Measurements from ENCODE around the gene TXNRD2. TPM values are rescaled to one million over a fixed set of nuclear protein-coding genes. Genes with fewer than 3 reads are reported as not detected.

The TXNRD2 gene
- total RNA-seq, 1 experiment from 2014 or later: 7.0 TPM

DNA sequence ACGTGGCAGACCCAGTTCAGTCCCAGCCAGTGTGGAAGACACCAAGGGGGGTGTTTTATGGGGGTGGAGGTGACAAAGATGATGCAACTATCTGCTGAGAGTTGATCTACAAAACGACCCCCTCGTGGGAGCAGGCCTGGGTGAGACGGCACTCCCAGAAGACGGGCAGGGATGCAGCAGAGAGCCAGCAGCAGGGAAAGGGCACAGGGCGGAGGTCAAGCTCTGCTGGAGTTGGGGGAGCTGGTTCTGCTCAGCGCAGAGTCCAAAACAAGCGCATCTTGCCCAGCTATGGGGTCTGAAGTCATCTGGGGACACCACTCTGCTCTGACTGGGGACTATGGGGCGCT, 90.9 kb downstream of the TXNRD2 start:
- DNase-seq: no peak
- H2AFZ ChIP-seq (ENCODE audit: low read length): no peak overlapping the region
- no peak overlapping the region for H3K4me2 ChIP-seq (ENCODE audit: low read depth, low read length, poor library complexity, severe bottlenecking)
- H3K9me2 ChIP-seq (replicated peaks; ENCODE audit: insufficient read depth, low read length): no peaks in the 10 kb centered on the region
- no peaks in the 10 kb centered on the region; the same call in 1 of the 2 replicates for H3K36me3 ChIP-seq (ENCODE audit: insufficient read depth, low read length)
- H3K4me3 ChIP-seq (ENCODE audit: low read length): no peak overlapping the region
- peaks cover 43% of the 10 kb centered on the region for H3K79me2 ChIP-seq (ENCODE audit: low read length)
- peaks cover 14% of the 10 kb centered on the region; the same call in 1 of the 2 replicates for H4K20me1 ChIP-seq (ENCODE audit: insufficient read depth, low read depth, low read length)
- H3K27me3 ChIP-seq (ENCODE audit: low read length): no peaks in the 10 kb centered on the region
- no peaks in the 10 kb centered on the region for H3K9me3 ChIP-seq (ENCODE audit: low read length)
- H3K9ac ChIP-seq (ENCODE audit: low read length): no peak overlapping the region
- H3K27ac ChIP-seq (ENCODE audit: low read length): no peak overlapping the region
- H3K4me1 ChIP-seq (ENCODE audit: low read length): peaks cover 13% of the 10 kb centered on the region

DNA sequence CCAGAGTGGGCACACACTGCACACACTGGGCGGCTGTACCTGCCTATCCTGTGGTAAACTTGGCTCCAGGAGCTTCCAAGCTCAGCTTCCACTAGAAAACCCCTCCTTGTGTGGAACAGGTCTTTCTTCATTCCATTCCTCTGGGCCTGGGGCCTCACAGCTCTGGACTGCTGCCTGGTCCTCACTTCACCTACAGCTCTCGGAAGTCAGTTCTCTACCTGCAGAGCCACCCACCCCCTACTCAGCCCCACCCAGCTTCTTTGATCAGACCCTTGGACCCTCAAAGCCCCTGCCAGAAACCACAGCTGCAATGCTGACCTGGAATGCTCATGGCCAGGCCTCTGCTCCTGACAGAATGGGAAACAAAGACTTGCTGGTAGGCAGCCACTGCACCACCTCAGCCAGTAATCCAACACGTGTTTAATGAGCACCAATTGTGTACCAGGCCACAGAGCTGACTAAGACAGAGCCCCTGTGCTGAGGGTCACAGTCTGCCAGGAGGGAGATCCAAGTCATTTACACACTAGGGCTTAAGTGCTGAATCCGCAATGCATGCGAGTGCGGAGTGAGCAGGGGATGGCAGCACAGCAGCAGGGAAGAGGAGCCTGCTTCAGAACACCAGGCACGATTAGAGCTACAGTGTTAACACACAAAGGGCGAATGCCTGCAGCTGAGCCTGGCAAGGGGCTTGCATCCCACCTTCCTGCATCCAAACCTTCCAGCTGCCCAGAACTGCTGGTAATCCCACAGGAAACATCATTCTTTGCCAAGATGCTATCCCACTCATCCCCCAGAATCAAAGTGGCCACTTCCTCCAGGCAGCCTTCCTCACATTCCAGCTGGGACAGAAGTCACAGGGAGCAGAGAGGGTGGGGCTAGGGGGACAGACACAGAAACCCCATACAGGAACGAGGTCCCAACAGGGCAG, 91.5 kb downstream of the TXNRD2 start:
- Histone ChIP-seq H3K4me1 (ENCODE audit: low read length) (peaks cover 11% of the 10 kb centered on the region), H2AFZ (ENCODE audit: low read length) (no peak overlapping the region), H3K9ac (ENCODE audit: low read length) (no peak overlapping the region), H3K4me3 (ENCODE audit: low read length) (no peak overlapping the region), H3K79me2 (ENCODE audit: low read length) (peaks cover 37% of the 10 kb centered on the region), H4K20me1 (ENCODE audit: insufficient read depth, low read depth, low read length) (peaks cover 14% of the 10 kb centered on the region; the same call in 1 of the 2 replicates), H3K27me3 (ENCODE audit: low read length) (no peaks in the 10 kb centered on the region), H3K36me3 (ENCODE audit: insufficient read depth, low read length) (no peaks in the 10 kb centered on the region; the same call in 1 of the 2 replicates), H3K9me3 (ENCODE audit: low read length) (no peaks in the 10 kb centered on the region), H3K9me2 (replicated peaks; ENCODE audit: insufficient read depth, low read length) (no peaks in the 10 kb centered on the region), H3K4me2 (ENCODE audit: low read depth, low read length, poor library complexity, severe bottlenecking) (no peak overlapping the region), H3K27ac (ENCODE audit: low read length) (no peak overlapping the region)
- DNase-seq: no peak

DNA sequence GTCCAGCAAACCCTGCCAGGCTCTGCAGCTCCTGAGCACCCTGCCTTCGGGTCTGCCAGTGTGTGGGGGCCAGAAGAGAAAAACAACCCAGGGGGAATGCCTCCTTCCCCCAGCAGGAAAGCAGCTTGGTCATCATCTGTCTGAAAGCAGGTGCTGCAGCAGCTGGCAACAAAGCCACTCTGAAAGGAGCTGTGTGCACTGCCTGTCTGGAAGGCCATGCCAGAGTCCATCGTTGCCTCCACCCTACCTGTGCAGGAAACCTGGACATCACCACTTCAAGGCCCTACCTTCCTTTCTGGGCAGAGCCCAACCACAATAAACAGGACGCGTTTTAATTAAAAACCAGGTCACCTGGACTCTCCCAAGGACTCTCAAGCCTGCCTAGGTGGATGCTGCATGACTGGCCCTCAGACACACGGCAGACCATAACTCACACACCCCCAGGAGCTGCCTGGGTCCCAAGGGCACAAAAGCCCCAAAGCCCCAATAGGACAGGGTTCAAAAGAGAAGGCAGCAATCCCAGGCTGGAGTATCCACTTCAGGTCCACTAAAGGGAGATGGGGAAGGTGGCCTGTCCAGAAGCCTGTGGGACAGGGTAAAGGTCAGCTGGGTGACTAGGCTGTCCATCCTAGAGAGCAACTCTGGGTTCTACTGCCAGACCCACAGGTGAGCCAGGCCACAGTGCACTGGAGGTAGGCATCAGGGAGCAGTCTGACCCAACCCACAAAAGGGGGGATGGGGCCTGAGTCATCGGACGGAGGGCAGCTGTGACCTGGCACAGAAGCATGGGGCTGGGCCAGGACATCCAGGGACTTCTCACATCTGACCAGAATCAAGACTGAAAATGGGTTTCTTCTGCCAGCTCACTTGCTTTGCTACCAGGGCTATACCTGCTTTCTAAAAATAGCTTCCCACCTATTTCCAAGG, 93.1 kb downstream of the TXNRD2 start:
- DNase-seq: no peak
- H3K9me3 ChIP-seq (ENCODE audit: low read length): no peaks in the 10 kb centered on the region
- H2AFZ ChIP-seq (ENCODE audit: low read length): no peak overlapping the region
- peaks cover 25% of the 10 kb centered on the region for H3K79me2 ChIP-seq (ENCODE audit: low read length)
- no peaks in the 10 kb centered on the region; the same call in 1 of the 2 replicates for H3K36me3 ChIP-seq (ENCODE audit: insufficient read depth, low read length)
- H3K27ac ChIP-seq (ENCODE audit: low read length): no peak overlapping the region
- H3K4me2 ChIP-seq (ENCODE audit: low read depth, low read length, poor library complexity, severe bottlenecking): no peak overlapping the region
- no peak overlapping the region for H3K9ac ChIP-seq (ENCODE audit: low read length)
- H3K9me2 ChIP-seq (replicated peaks; ENCODE audit: insufficient read depth, low read length): no peaks in the 10 kb centered on the region
- no peaks in the 10 kb centered on the region for H3K27me3 ChIP-seq (ENCODE audit: low read length)
- peaks cover 10% of the 10 kb centered on the region for H3K4me1 ChIP-seq (ENCODE audit: low read length)
- H4K20me1 ChIP-seq (ENCODE audit: insufficient read depth, low read depth, low read length): peaks cover 25% of the 10 kb centered on the region; the same call in 1 of the 2 replicates
- H3K4me3 ChIP-seq (ENCODE audit: low read length): no peak overlapping the region

DNA sequence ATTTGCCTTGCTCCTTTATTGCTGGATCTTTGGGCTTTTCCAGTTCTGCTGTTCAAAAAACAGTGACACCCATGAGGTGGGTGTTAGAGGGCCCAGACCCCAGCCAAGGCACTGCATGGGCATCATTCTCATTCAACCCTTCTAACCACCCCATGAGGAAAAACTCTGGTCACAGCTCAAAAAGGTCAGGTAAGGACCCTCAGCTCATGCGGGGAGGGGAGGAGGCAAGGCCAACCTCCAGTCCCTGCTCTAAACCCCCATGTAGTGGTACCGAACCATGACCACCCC, 94.3 kb downstream of the TXNRD2 start:
- Histone ChIP-seq H2AFZ (ENCODE audit: low read length) (no peak overlapping the region), H3K27me3 (ENCODE audit: low read length) (no peaks in the 10 kb centered on the region), H3K27ac (ENCODE audit: low read length) (no peak overlapping the region), H3K4me1 (ENCODE audit: low read length) (no peaks in the 10 kb centered on the region), H3K9ac (ENCODE audit: low read length) (no peak overlapping the region), H3K4me2 (ENCODE audit: low read depth, low read length, poor library complexity, severe bottlenecking) (no peak overlapping the region), H4K20me1 (ENCODE audit: insufficient read depth, low read depth, low read length) (0 out of 2 replicates have a peak, but pooled peaks cover 13% of the 10 kb centered on the region), H3K9me2 (replicated peaks; ENCODE audit: insufficient read depth, low read length) (no peaks in the 10 kb centered on the region), H3K4me3 (ENCODE audit: low read length) (no peak overlapping the region), H3K36me3 (ENCODE audit: insufficient read depth, low read length) (no peaks in the 10 kb centered on the region; the same call in 1 of the 2 replicates), H3K9me3 (ENCODE audit: low read length) (no peaks in the 10 kb centered on the region), H3K79me2 (ENCODE audit: low read length) (peaks cover 12% of the 10 kb centered on the region)
- no peak for DNase-seq

DNA sequence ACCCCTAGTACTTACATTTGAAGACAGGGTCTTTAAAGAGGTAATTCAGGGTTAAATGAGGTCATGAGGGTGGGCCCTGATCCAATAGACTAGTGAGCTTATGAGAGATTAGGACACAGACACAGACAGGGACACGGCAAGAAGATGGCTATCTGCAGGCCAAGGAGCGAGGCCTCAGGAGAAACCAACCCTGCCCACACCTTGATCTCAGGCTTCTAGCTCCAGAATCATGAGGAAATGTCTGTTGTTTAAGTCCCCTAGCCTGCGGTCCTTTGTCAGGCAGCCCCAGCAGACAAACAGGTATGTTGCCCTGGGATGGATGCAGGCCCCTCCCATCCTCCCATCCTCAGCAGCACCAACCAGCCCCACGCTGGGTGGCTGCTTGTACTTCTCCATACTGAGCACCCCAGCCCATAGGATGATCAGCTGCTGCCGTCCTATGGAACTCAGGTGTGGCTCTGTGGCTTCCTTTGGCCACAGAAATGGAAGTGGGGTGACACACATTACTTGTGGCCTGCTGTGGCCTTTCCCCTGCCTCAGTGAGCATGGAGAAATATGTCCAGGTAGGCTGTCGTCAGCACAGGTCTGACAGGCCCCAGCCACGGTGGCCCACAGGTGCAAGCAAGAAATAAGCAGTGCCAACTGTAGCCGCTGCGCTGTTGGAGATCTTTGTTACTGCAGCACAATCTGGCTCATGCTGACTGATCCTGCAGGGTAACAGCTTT, 94.8 kb downstream of the TXNRD2 start:
- H4K20me1 ChIP-seq (ENCODE audit: insufficient read depth, low read depth, low read length): 0 out of 2 replicates have a peak, but pooled peaks cover 13% of the 10 kb centered on the region
- peaks cover 7% of the 10 kb centered on the region; the same call in 1 of the 2 replicates for H3K79me2 ChIP-seq (ENCODE audit: low read length)
- H3K4me3 ChIP-seq (ENCODE audit: low read length): no peak overlapping the region
- H3K9me3 ChIP-seq (ENCODE audit: low read length): no peaks in the 10 kb centered on the region
- H3K27ac ChIP-seq (ENCODE audit: low read length): no peak overlapping the region
- no peak overlapping the region for H3K9ac ChIP-seq (ENCODE audit: low read length)
- H3K4me2 ChIP-seq (ENCODE audit: low read depth, low read length, poor library complexity, severe bottlenecking): no peak overlapping the region
- H2AFZ ChIP-seq (ENCODE audit: low read length): no peak overlapping the region
- no peaks in the 10 kb centered on the region; the same call in 1 of the 2 replicates for H3K36me3 ChIP-seq (ENCODE audit: insufficient read depth, low read length)
- no peaks in the 10 kb centered on the region for H3K27me3 ChIP-seq (ENCODE audit: low read length)
- no peak for DNase-seq
- peaks cover 4% of the 10 kb centered on the region for H3K4me1 ChIP-seq (ENCODE audit: low read length)
- H3K9me2 ChIP-seq (replicated peaks; ENCODE audit: insufficient read depth, low read length): no peaks in the 10 kb centered on the region

DNA sequence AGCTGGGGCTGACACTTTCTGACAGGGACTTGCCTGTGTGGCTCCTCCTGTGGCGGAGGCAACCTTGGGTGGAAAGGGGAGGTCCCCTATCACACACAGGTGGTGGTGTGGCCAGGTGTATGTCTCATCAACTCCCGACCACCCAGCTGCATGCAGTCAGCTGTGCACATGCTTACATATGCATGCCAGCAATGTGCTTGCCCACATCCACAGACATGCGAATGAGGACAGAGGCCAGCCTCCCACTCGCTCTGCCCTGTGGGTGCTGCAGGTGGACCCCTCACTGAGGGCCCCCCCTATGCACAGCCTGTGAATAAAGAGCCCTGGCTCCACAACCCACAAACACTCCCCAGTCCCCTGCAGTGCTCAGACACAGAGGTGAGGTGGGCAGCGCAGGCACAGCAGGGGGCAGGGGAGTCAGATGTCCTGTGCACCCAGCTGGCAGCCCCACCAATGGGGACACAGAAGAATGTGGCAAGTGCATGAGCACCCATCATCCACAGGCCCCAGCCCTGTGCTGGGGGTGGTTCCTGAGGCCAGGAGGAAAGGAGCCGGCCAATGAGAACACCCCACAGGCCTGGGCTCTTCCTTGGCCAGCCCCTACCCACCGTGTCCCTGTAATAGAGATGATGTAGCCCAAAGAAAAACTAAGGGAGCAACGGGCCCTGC, 96.4 kb downstream of the TXNRD2 start:
- Histone ChIP-seq H3K9me2 (replicated peaks; ENCODE audit: insufficient read depth, low read length) (no peaks in the 10 kb centered on the region), H4K20me1 (ENCODE audit: insufficient read depth, low read depth, low read length) (0 out of 2 replicates have a peak, but pooled peaks cover 14% of the 10 kb centered on the region), H2AFZ (ENCODE audit: low read length) (no peak overlapping the region), H3K36me3 (ENCODE audit: insufficient read depth, low read length) (no peaks in the 10 kb centered on the region), H3K27ac (ENCODE audit: low read length) (no peak overlapping the region), H3K79me2 (ENCODE audit: low read length) (no peaks in the 10 kb centered on the region), H3K27me3 (ENCODE audit: low read length) (no peaks in the 10 kb centered on the region), H3K4me3 (ENCODE audit: low read length) (no peak overlapping the region), H3K4me2 (ENCODE audit: low read depth, low read length, poor library complexity, severe bottlenecking) (no peak overlapping the region), H3K4me1 (ENCODE audit: low read length) (peaks cover 5% of the 10 kb centered on the region), H3K9ac (ENCODE audit: low read length) (no peak overlapping the region), H3K9me3 (ENCODE audit: low read length) (no peaks in the 10 kb centered on the region)
- DNase-seq: no peak

DNA sequence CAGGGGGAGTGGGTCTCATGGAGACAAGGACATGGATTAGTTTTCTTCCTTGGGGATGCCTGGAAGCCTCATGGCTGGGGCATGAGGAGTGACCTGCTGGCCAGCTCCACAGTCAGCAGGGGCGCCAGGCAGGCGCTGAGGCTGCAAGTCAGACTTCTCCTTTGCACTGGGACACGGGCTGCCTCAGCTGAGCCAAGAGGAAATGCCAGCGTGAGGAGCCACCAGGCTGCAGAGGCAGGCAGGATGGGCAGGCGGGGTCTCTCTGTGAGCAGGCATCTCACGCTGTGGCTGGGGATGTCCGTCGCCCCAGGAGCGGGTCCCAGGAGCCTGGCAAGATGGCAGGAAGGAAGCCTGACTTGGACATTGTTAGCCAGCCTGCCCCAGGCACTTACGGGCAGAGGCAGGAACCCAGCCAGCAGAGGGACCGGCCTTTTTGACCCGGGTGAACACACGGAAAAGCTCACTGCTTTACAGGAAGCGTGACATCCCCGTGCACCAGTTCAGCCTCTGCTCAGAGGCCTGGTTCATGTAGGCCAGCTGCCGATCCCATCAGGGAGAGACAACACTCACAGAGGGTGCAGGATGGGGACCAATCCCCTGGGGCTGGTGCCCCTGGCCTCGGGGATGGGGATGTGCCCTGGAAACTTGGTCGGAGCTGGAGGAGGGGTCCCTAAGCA, 97.1 kb downstream of the TXNRD2 start:
- Histone ChIP-seq H3K4me2 (ENCODE audit: low read depth, low read length, poor library complexity, severe bottlenecking) (no peak overlapping the region), H3K9ac (ENCODE audit: low read length) (no peak overlapping the region), H3K79me2 (ENCODE audit: low read length) (no peaks in the 10 kb centered on the region), H3K4me3 (ENCODE audit: low read length) (no peak overlapping the region), H3K9me2 (replicated peaks; ENCODE audit: insufficient read depth, low read length) (no peaks in the 10 kb centered on the region), H4K20me1 (ENCODE audit: insufficient read depth, low read depth, low read length) (0 out of 2 replicates have a peak, but pooled peaks cover 16% of the 10 kb centered on the region), H2AFZ (ENCODE audit: low read length) (no peak overlapping the region), H3K36me3 (ENCODE audit: insufficient read depth, low read length) (no peaks in the 10 kb centered on the region), H3K4me1 (ENCODE audit: low read length) (peaks cover 5% of the 10 kb centered on the region), H3K9me3 (ENCODE audit: low read length) (no peaks in the 10 kb centered on the region), H3K27ac (ENCODE audit: low read length) (no peak overlapping the region), H3K27me3 (ENCODE audit: low read length) (no peaks in the 10 kb centered on the region)
- no peak for DNase-seq

Measured in Karpas-422 (cell line).